NCI-H128 (cell line): ENCODE measurements around the gene ITPR2.
"Not testable (repeated sequence)": the region's sequence is repeated elsewhere in the genome, so short reads cannot be mapped to it uniquely, and the experiment has no call there.

Experiments
- DNase-seq: peaks from one replicate; lab custom pipeline; 2025; ENCODE audit not compliant: unreplicated experiment; lab: John Stamatoyannopoulos, UW

The ITPR2 gene

DNA sequence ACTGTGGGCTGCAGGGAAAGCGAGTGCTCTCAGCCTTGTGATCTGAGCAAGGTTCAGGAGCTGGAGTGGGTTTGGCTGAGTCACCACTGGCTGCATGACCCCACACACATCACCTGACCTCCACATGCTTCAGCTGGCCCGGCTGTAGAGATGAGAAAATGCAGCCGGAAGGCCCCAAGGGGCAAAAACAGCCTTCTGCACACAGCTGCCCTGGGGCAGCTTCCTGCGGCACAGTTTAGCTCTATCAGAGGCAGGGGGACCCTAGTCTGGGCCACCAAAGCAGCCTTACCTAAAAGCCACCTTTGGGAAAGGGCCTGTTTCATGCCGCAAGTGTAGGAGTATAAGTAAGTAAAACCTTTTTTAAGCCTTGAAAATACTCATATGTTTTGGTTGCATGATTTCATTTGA, 514.3 kb downstream of the ITPR2 start:
- no peak for DNase-seq

- DNase-seq, result no peak
Observed at GRCh38 chr12:26317942-26318575, 514.9 kb downstream of the ITPR2 start.

- DNase-seq, result not testable (repeated sequence)
Observed at GRCh38 chr12:26314103-26314502, 518.9 kb downstream of the ITPR2 start.

DNA sequence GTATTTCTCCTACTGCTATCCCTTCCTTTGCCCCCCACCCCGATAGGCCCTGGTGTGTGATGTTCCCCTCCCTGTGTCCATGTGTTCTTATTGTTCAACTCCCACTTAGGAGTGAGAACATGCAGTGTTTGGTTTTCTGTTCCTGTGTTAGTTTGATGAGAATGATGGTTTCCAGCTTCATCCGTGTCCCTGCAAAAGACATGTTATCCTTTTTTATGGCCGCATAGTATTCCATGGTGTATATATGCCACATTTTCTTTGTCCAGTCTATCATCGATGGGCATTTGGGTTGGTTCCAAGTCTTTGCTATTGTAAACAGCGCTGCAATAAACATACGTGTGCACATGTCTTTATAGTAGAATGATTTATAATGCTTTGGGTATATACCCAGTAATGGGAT, 522.5 kb downstream of the ITPR2 start:
- not testable (repeated sequence) for DNase-seq

GRCh38 chr12:26309634-26310033, 523.4 kb downstream of the ITPR2 start:
- DNase-seq, result no peak

GRCh38 chr12:26304273-26304672, 528.7 kb downstream of the ITPR2 start:
- no peak for DNase-seq

DNA sequence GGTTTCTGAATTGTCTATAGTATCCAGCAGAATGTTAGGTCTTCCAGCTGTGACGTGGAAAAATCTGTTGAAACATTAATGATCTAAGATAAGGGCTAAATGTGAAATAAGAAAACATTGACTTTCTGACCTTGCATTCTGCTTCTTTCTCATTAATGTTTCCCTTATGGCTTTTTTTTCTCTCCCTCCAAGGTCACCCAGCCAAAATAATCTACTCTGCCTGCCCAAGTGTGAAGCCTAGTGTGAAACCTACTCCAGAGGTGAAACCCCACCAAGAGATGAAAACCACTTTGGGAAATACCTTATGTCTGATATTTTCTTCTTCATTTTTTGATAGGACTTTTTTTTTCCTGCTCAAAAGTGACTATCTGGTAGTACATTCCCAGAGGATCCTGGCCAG, 529.6 kb downstream of the ITPR2 start:
- no peak for DNase-seq

DNA sequence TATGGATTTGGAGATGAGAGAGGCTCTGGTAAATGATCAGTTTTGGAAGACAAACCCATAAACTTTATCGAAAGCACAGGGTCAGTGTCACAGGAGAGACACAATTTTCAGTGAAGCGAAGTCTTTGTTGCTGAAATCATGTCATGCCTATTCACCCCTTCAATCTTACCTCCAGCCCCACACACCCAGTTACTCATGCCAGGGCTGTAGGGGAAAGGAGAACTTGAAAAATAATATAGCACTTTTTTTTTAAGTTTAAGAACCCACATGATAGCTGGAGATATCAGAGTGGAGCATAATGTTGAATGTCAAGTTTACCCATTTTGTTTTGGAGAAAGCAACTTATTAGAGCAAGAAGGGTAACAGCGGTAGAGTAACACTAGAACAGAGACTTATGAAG, 530.2 kb downstream of the ITPR2 start:
- DNase-seq, result no peak

- DNase-seq, result no peak
Observed at GRCh38 chr12:26299751-26300150, 533.2 kb downstream of the ITPR2 start.

- no peak for DNase-seq
Observed at GRCh38 chr12:26298785-26299621, 534.0 kb downstream of the ITPR2 start.

DNA sequence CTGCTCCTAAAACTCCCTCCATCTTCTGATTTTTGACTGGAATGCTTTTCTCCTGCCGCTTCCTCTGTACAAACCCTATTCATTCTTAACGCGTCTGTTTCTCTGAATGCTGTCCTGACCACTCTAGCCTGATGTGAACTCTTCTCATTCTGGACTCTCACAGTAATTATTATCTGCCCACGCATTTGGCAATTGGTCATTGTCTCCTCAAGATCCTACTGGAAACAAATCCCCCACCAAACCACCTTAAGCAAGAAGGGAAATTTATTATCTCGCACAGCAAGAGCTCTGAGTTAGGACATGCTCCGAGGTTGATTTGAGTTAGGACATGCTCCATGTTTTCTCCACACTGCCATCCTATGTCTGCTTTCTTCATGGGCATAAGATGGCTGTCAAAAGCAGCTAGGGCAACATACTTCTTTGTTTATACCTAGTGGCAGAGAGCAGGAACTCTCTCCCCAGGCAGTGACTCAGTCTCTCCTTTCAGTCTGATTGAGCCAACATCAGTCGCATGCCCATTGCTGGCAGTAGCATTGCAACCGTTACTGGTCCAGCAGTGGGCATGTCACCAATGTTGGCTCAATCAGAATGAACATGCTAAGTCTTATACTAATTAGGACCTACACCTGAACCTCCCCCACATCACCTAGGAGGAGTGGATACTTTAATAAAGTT, 535.5 kb downstream of the ITPR2 start:
- DNase-seq, result no peak

- DNase-seq, result no peak
Observed at GRCh38 chr12:26295001-26295400, 538.0 kb downstream of the ITPR2 start.

- DNase-seq, result no peak
Observed at GRCh38 chr12:26293612-26294011, 539.4 kb downstream of the ITPR2 start.

GRCh38 chr12:26292596-26292995, 540.4 kb downstream of the ITPR2 start:
- DNase-seq, result no peak

DNA sequence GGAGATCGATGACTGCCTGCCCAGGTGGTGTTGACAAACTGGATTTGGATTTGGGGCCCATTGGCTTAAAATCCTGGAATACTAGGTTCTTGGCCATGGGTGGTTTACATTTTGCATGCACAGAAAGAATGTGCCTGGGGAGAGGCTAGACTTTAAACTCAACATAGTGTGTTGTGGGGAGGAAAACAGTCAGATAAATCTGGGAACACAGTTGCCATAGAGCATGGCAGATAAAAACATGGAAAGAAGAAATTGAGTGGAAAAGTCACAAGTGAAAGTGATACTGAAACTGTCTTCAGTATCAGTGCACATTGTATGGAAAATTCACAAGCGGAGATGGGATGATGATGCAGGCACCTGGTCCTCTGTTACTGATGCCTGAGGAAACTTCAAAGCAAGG, 542.4 kb downstream of the ITPR2 start:
- no peak for DNase-seq

DNA sequence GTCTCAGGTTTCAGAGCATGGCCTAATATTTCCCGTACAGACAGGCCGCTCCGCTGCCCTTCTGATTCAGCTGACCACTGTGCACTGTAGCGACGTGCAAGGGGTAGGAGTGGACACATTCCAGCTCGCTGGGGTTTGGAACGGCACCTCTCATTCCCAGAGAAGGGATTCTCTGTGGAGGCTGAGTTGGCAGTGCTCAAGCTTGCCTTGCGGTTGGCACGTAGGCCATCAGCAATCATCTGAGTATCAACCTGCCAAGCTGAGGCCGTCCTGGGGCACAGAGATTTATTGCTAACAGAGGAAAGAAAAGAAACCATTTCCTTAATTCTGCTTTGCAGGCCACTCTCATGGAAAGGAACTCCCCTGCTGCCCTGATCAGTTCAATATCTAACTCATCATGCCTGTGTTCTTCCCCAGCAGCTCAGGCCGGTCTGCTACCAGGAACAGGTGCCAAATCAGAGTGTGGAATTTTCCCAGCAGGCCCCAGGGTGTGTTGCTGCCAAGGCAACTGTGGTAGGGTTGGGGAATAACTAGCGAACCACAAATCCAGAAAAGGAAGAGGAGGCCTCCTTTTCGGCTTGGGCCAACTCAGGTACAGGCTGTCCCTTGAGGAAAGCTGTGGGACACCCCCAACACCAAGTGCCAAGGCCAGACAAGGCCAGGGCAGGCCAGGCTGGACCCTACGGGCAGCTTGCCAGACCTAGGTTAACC, 545.2 kb downstream of the ITPR2 start:
- no peak for DNase-seq
